Stimulated activated CD4-positive, alpha-beta T cell treated with anti-CD3 and anti-CD28 coated beads, Interleukin-1b, Interleukin-23, amount 100 ng/mL, for 4 hours (primary cell): ENCODE data around the gene GMFB.
"Not testable (repeated sequence)": the region's sequence is repeated elsewhere in the genome, so short reads cannot be mapped to it uniquely, and the experiment has no call there.

Experiments
- DNase-seq, 2 donors: peaks; one replicate each; pipeline ENCODE4 v3.0.0-alpha.2; 2020; ENCODE audit warnings: low read depth in 2 of 2

The GMFB gene

GRCh38 chr14:54458536-54458935 is 30.2 kb downstream of the GMFB start:
- not testable (repeated sequence) for DNase-seq

GRCh38 chr14:54457609-54457996 is 31.2 kb downstream of the GMFB start:
- DNase-seq = no peak

- not testable (repeated sequence) for DNase-seq
Observed at GRCh38 chr14:54456820-54457608, 31.8 kb downstream of the GMFB start.

- DNase-seq = no peak
Observed at GRCh38 chr14:54455363-54455762, 33.4 kb downstream of the GMFB start.

GRCh38 chr14:54453990-54454389 is 34.8 kb downstream of the GMFB start:
- DNase-seq = not testable (repeated sequence)

GRCh38 chr14:54453252-54453651 is 35.5 kb downstream of the GMFB start:
- DNase-seq = no peak

GRCh38 chr14:54451961-54452360 is 36.8 kb downstream of the GMFB start:
- DNase-seq = no peak

- no peak for DNase-seq
Observed at GRCh38 chr14:54451121-54451601, 37.6 kb downstream of the GMFB start.

GRCh38 chr14:54450535-54450934 is 38.2 kb downstream of the GMFB start:
- no peak for DNase-seq

- DNase-seq = no peak
Observed at GRCh38 chr14:54447231-54447692, 41.5 kb downstream of the GMFB start.

GRCh38 chr14:54446161-54446693 is 42.6 kb downstream of the GMFB start:
- DNase-seq = no peak

- DNase-seq = no peak
Observed at GRCh38 chr14:54444681-54445080, 44.1 kb downstream of the GMFB start.

- no peak for DNase-seq
Observed at GRCh38 chr14:54443981-54444380, 44.8 kb downstream of the GMFB start.

GRCh38 chr14:54442961-54443360 is 45.8 kb downstream of the GMFB start:
- not testable (repeated sequence) for DNase-seq

- peak; percentile 89 to 92 for DNase-seq
Observed at GRCh38 chr14:54440873-54441868, 47.6 kb downstream of the GMFB start, which contains the start of gene CNIH1. Gene CNIH1 (minus strand): TSS chr14:54441374. CDS start chr14:54441327, 47 bp downstream.

- DNase-seq = no peak
Observed at GRCh38 chr14:54440476-54440872, 48.3 kb downstream of the GMFB start.

- DNase-seq = no peak
Observed at GRCh38 chr14:54440037-54440436, 48.7 kb downstream of the GMFB start.

- no peak for DNase-seq
Observed at GRCh38 chr14:54438703-54439102, 50.1 kb downstream of the GMFB start.

GRCh38 chr14:54437954-54438353 is 50.8 kb downstream of the GMFB start:
- DNase-seq = not testable (repeated sequence)

- DNase-seq = no peak
Observed at GRCh38 chr14:54435500-54435981, 53.2 kb downstream of the GMFB start.

GRCh38 chr14:54428527-54428926 is 60.3 kb downstream of the GMFB start:
- no peak for DNase-seq

GRCh38 chr14:54427871-54428270 is 60.9 kb downstream of the GMFB start:
- no peak for DNase-seq
